ENCODE measurements around the gene NPIPB8. TPM values are rescaled to one million over a fixed set of nuclear protein-coding genes. Genes with fewer than 3 reads are reported as not detected.
"Not testable (repeated sequence)": the region's sequence is repeated elsewhere in the genome, so short reads cannot be mapped to it uniquely, and the experiment has no call there.

NPIPB8 gene
- total and polyA plus RNA-seq, 2 donors (not counting 3 experiments of a cell fraction or from before 2014, with no cell fraction given), result 0.11 TPM; not detected in 1

DNA sequence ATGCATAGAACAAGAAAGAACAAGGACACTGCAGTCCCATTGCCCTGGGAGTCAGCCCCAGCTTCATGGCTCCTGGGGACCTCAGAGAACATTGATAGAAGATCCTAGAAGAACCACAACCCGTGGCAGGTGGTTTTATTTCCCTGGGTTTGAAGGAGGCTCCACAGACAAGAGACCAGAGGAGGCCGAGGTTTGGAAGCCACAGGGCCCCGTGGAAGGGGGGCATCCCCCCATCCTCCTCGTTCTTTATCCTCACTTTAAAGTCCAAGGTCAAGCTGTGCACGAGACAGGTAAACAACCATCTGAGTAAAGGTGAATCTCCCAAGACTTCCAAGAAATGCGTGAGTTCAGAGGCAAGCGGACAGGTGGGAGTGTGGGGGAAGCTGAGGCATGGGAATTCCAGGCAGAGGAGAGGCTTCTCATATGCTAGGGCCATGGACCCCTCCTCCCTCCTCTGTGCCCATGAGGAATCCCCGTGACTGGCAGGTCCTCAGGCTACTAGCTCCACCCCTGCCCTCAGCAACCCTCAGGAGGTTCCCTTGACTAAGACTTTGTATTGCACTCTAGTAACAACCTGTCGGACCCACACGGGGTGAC is 27.2 kb upstream of the NPIPB8 start:
- no peaks in the 10 kb centered on the region for H3K4me1 ChIP-seq (ENCODE audit: control insufficient read depth, extremely low read depth, insufficient read depth, low read length)
- H3K79me2 ChIP-seq (ENCODE audit: control insufficient read depth, insufficient read depth, low read length), result no peaks in the 10 kb centered on the region
- no TSS peak for BruUV-seq (replicated peaks)
- no peak overlapping the region for H2AFZ ChIP-seq (ENCODE audit: low read depth, low read length)
- POLR2A ChIA-PET, result no interaction called here
- intact Hi-C loops (cut with micrococcal nuclease), result no loop called here
- no peaks in the 10 kb centered on the region for H3K9me1 ChIP-seq (replicated peaks; ENCODE audit: control insufficient read depth, extremely low read depth, insufficient read depth, low read length)
- FAIRE-seq (no peak), DNase-seq (ENCODE audit: low read depth, low spot score) (no peak)
- dilution Hi-C loops (cut with MboI; ENCODE audit: extremely low pct_ligation_motif_present, low sequenced_read_pairs), result no loop called here
- TF ChIP-seq GATA2 (IDR thresholded peaks at IDR 0.05; ENCODE audit: insufficient read depth, insufficient read length, low read depth, low read length) (no peak), POLR2AphosphoS5 (IDR thresholded peaks at IDR 0.05; ENCODE audit: insufficient read depth, low read depth, low read length) (no peak), POLR2A (IDR thresholded peaks at IDR 0.05; ENCODE audit: low read depth, low read length) (no peak), FOS (IDR thresholded peaks at IDR 0.05; ENCODE audit: borderline replicate concordance, insufficient read depth, low read length) (no peak), EZH2 (IDR thresholded peaks at IDR 0.05; ENCODE audit: borderline replicate concordance, low read depth, low read length, severe bottlenecking) (no peak), JUN (IDR thresholded peaks at IDR 0.05; ENCODE audit: borderline replicate concordance, insufficient read depth, insufficient read length, low read depth) (no peak), MYC (IDR thresholded peaks at IDR 0.05; ENCODE audit: low read depth, low read length) (no peak)
- TF ChIP-seq, protein P1, sequence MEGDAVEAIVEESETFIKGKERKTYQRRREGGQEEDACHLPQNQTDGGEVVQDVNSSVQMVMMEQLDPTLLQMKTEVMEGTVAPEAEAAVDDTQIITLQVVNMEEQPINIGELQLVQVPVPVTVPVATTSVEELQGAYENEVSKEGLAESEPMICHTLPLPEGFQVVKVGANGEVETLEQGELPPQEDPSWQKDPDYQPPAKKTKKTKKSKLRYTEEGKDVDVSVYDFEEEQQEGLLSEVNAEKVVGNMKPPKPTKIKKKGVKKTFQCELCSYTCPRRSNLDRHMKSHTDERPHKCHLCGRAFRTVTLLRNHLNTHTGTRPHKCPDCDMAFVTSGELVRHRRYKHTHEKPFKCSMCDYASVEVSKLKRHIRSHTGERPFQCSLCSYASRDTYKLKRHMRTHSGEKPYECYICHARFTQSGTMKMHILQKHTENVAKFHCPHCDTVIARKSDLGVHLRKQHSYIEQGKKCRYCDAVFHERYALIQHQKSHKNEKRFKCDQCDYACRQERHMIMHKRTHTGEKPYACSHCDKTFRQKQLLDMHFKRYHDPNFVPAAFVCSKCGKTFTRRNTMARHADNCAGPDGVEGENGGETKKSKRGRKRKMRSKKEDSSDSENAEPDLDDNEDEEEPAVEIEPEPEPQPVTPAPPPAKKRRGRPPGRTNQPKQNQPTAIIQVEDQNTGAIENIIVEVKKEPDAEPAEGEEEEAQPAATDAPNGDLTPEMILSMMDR (IDR thresholded peaks at IDR 0.05; ENCODE audit: extremely low read depth in 1 of 2, insufficient read depth in 1 of 2, low read depth in 1 of 2, low read length in 2 of 2), result no peak
- TF ChIP-seq, protein P2, sequence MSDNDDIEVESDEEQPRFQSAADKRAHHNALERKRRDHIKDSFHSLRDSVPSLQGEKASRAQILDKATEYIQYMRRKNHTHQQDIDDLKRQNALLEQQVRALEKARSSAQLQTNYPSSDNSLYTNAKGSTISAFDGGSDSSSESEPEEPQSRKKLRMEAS (IDR thresholded peaks at IDR 0.05; ENCODE audit: insufficient read depth, insufficient read length), result no peak
- H3K27ac ChIP-seq (ENCODE audit: insufficient read depth, low read depth, low read length), result no peak overlapping the region
- CTCF ChIA-PET, result no interaction called here
- no peak overlapping the region for H3K9ac ChIP-seq (replicated peaks; ENCODE audit: extremely low read depth, insufficient read depth, low read length)
- H4K20me1 ChIP-seq (replicated peaks; ENCODE audit: control insufficient read depth, extremely low read depth, insufficient read depth, low read length), result no peaks in the 10 kb centered on the region
- no peak overlapping the region for H3K4me3 ChIP-seq (replicated peaks in 1 of 3; ENCODE audit: insufficient read depth in 1 of 3, low read depth in 1 of 3, low read length in 3 of 3)
- H3K27me3 ChIP-seq (ENCODE audit: control insufficient read depth in 2 of 2, insufficient read depth in 2 of 2, low read length in 2 of 2), result no peaks in the 10 kb centered on the region
- H3K36me3 ChIP-seq (ENCODE audit: control insufficient read depth in 2 of 2, extremely low read depth in 1 of 2, insufficient read depth in 2 of 2, low read length in 2 of 2), result no peaks in the 10 kb centered on the region
- no peak overlapping the region for H3K4me2 ChIP-seq (ENCODE audit: insufficient read depth, low read length)
- no peaks in the 10 kb centered on the region for H3K9me3 ChIP-seq (replicated peaks; ENCODE audit: control insufficient read depth, insufficient read depth, low read length)

DNA sequence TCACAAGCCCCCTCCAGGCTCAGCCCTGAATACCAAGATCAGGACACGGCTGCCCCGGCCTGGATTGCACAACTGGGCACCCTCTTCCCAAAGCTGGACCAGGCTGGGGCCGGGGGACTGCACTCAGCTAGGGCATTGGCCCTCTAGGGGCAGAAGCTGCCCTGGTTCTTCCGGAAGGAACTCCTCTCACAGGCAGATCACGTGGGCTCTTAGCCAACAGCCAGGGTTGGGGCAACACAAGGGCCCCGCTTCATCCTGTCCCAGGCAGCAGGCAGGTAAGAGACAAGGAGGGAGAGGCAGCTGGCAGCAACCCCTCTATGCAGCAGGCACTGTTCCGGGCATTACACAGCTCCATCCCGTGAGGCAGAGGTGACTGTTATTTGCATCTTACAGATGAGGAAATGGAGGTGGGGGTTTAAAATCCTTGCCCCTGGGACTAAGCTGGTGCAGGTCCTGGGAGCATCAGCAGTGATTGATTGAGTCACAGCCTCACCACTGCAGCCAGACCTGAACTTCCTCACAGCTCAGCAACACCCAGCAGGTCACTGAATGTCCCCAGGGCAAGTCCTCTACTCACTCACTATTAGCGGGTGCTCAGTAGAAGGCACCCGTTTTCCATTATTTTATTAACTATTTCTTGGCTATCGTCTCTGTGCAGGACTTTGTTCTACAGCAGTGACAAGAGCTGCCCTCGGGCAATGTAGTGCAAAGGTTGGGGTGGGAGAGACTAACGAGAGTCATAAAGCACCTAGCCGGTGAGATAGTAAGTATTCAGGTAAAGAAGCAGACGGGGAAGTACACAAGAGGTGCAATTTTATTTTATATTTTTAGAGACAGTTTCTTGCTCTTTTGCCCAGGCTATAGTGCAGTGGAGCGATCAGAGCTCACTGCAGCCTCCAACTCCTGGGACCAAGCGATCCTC is 25.2 kb upstream of the NPIPB8 start:
- peak; percentile 4 for FAIRE-seq
- POLR2A ChIA-PET; DNase-seq (ENCODE audit: low read depth, low spot score); H3K4me3 ChIP-seq (replicated peaks in 1 of 3; ENCODE audit: insufficient read depth in 1 of 3, low read depth in 1 of 3, low read length in 3 of 3); H4K20me1 ChIP-seq (replicated peaks; ENCODE audit: control insufficient read depth, extremely low read depth, insufficient read depth, low read length); H3K4me1 ChIP-seq (ENCODE audit: control insufficient read depth, extremely low read depth, insufficient read depth, low read length); H3K36me3 ChIP-seq (ENCODE audit: control insufficient read depth in 2 of 2, extremely low read depth in 1 of 2, insufficient read depth in 2 of 2, low read length in 2 of 2); H3K9me1 ChIP-seq (replicated peaks; ENCODE audit: control insufficient read depth, extremely low read depth, insufficient read depth, low read length); intact Hi-C loops (cut with micrococcal nuclease); BruUV-seq (replicated peaks); H3K27ac ChIP-seq (ENCODE audit: insufficient read depth, low read depth, low read length); H3K9ac ChIP-seq (replicated peaks; ENCODE audit: extremely low read depth, insufficient read depth, low read length); CTCF ChIA-PET; H3K9me3 ChIP-seq (replicated peaks; ENCODE audit: control insufficient read depth, insufficient read depth, low read length); H3K27me3 ChIP-seq (ENCODE audit: control insufficient read depth in 2 of 2, insufficient read depth in 2 of 2, low read length in 2 of 2); H3K79me2 ChIP-seq (ENCODE audit: control insufficient read depth, insufficient read depth, low read length); H2AFZ ChIP-seq (ENCODE audit: low read depth, low read length); H3K4me2 ChIP-seq (ENCODE audit: insufficient read depth, low read length); dilution Hi-C loops (cut with MboI; ENCODE audit: extremely low pct_ligation_motif_present, low sequenced_read_pairs): not testable (repeated sequence)
